HEK293 (cell line): ENCODE data around the gene RAPGEF5.

Experiments
- CTCF ChIA-PET: fragments of 350-600 bp; formaldehyde crosslinking; extraction: SDS; loops from one replicate; lab custom pipeline; 2021; ENCODE audit warnings: antibody characterized with exemption; lab: Yijun Ruan, JAX
- POLR2A ChIA-PET: fragments of 300-600 bp; formaldehyde crosslinking; extraction: SDS; loops from one replicate; lab custom pipeline; 2020; ENCODE audit warnings: antibody characterized with exemption, inconsistent platforms; lab: Yijun Ruan, JAX
- H3K27ac ChIP-seq: fragments of 200-500 bp; sonication (Bioruptor generic); 2 replicates; pipeline ENCODE4 v1.5.1; 2014; ENCODE audit warnings: low read depth, low read length, control low read depth, inconsistent platforms; ENCODE audit errors: extremely low read depth
- H3K36me3 ChIP-seq, 2 experiments: fragments of 200-500 bp in 1 of 2; sonication (Bioruptor generic) in 1 of 2; 1 replicate in 1 of 2; 2 replicates in 1 of 2; pipeline ENCODE4 v1.5.1; 2014 to 2017; ENCODE audit warnings: inconsistent platforms in 2 of 2, low read length in 2 of 2; ENCODE audit not compliant: control insufficient read depth in 2 of 2, insufficient read depth in 1 of 2
- H3K4me1 ChIP-seq: fragments of 200-500 bp; sonication (Bioruptor generic); 2 replicates; pipeline ENCODE4 v1.5.1; 2014; ENCODE audit warnings: mild to moderate bottlenecking, low read length, inconsistent platforms; ENCODE audit not compliant: control insufficient read depth, insufficient read depth
- H3K4me3 ChIP-seq: 2 replicates; pipeline ENCODE4 v1.5.1; 2011; ENCODE audit warnings: low read depth, mild to moderate bottlenecking, control low read depth, low read length, moderate library complexity
- H3K9me3 ChIP-seq: fragments of 200-500 bp; sonication (Bioruptor generic); 2 replicates; pipeline ENCODE4 v1.5.1; 2014; ENCODE audit warnings: low read depth, low read length, inconsistent platforms; ENCODE audit not compliant: control insufficient read depth, insufficient read depth
- KLF16 ChIP-seq: fragments of 450-650 bp; formaldehyde crosslinking; IDR thresholded peaks from 2 replicates; pipeline ENCODE4 v1.5.1; 2017; ENCODE audit warnings: missing biosample characterization, missing genetic modification characterization
- SP3 ChIP-seq: fragments of 450-650 bp; formaldehyde crosslinking; IDR thresholded peaks from 2 replicates; pipeline ENCODE4 v1.5.1; 2016; ENCODE audit warnings: missing biosample characterization, missing genetic modification characterization
- ZEB2 ChIP-seq: fragments of 450-650 bp; formaldehyde crosslinking; IDR thresholded peaks from 2 replicates; pipeline ENCODE4 v1.5.1; 2016; ENCODE audit warnings: missing biosample characterization, missing genetic modification characterization
- ZNF140 ChIP-seq: fragments of 450-650 bp; formaldehyde crosslinking; IDR thresholded peaks from 2 replicates; pipeline ENCODE4 v1.5.1; 2016; ENCODE audit warnings: missing biosample characterization, missing genetic modification characterization
- ZNF175 ChIP-seq: fragments of 450-650 bp; formaldehyde crosslinking; IDR thresholded peaks from 2 replicates; pipeline ENCODE4 v1.5.1; 2016; ENCODE audit warnings: missing biosample characterization, missing genetic modification characterization
- ZNF221 ChIP-seq: fragments of 450-650 bp; formaldehyde crosslinking; IDR thresholded peaks from 2 replicates; pipeline ENCODE4 v1.5.1; 2017; ENCODE audit warnings: missing biosample characterization, missing genetic modification characterization, borderline replicate concordance
- ZNF223 ChIP-seq: fragments of 450-650 bp; formaldehyde crosslinking; IDR thresholded peaks from 2 replicates; pipeline ENCODE4 v1.5.1; 2016; ENCODE audit warnings: missing biosample characterization, missing genetic modification characterization
- ZNF239 ChIP-seq: fragments of 450-650 bp; formaldehyde crosslinking; IDR thresholded peaks from 2 replicates; pipeline ENCODE4 v1.5.1; 2016; ENCODE audit warnings: missing biosample characterization, missing genetic modification characterization
- ZNF266 ChIP-seq: fragments of 450-650 bp; formaldehyde crosslinking; IDR thresholded peaks from 2 replicates; pipeline ENCODE4 v1.5.1; 2016; ENCODE audit warnings: missing biosample characterization, missing genetic modification characterization, low read depth
- ZNF274 ChIP-seq, 2 experiments: fragments of 200-500 bp in 1 of 2; fragments of 450-650 bp in 1 of 2; sonication (Bioruptor generic) in 1 of 2; formaldehyde crosslinking in 1 of 2; IDR thresholded peaks; 2 replicates each; pipeline versions ENCODE4 v1.5.1 to v1.6.1; 2014 to 2016; ENCODE audit warnings: borderline replicate concordance in 1 of 2, inconsistent platforms in 1 of 2, low read length in 1 of 2, missing biosample characterization in 1 of 2, missing genetic modification characterization in 1 of 2
- ZNF366 ChIP-seq: fragments of 450-650 bp; formaldehyde crosslinking; conservative IDR thresholded peaks from 2 replicates; pipeline ENCODE4 v1.5.1; 2016; ENCODE audit warnings: missing biosample characterization, missing genetic modification characterization
- ZNF416 ChIP-seq: fragments of 450-650 bp; formaldehyde crosslinking; IDR thresholded peaks from 2 replicates; pipeline ENCODE4 v1.5.1; 2016; ENCODE audit warnings: missing biosample characterization, missing genetic modification characterization
- ZNF48 ChIP-seq: fragments of 450-650 bp; formaldehyde crosslinking; IDR thresholded peaks from 2 replicates; pipeline ENCODE4 v1.5.1; 2016; ENCODE audit warnings: missing biosample characterization, missing genetic modification characterization
- ZNF529 ChIP-seq: fragments of 450-650 bp; formaldehyde crosslinking; IDR thresholded peaks from 2 replicates; pipeline ENCODE4 v1.5.1; 2017; ENCODE audit warnings: missing genetic modification characterization, missing biosample characterization; ENCODE audit not compliant: insufficient replicate concordance
- ZNF548 ChIP-seq: fragments of 450-650 bp; formaldehyde crosslinking; IDR thresholded peaks from 2 replicates; pipeline ENCODE4 v1.5.1; 2016; ENCODE audit warnings: missing biosample characterization, missing genetic modification characterization
- ZNF596 ChIP-seq: fragments of 450-650 bp; IDR thresholded peaks from 2 replicates; pipeline ENCODE4 v1.5.0; 2018; ENCODE audit warnings: missing biosample characterization, mild to moderate bottlenecking, missing genetic modification characterization, moderate library complexity
- ZNF707 ChIP-seq: fragments of 450-650 bp; formaldehyde crosslinking; IDR thresholded peaks from 2 replicates; pipeline ENCODE4 v1.5.1; 2016; ENCODE audit warnings: missing biosample characterization, missing genetic modification characterization
- ZSCAN4 ChIP-seq: fragments of 450-650 bp; formaldehyde crosslinking; IDR thresholded peaks from 2 replicates; pipeline ENCODE4 v1.5.1; 2017; ENCODE audit warnings: missing biosample characterization, missing genetic modification characterization
- TF ChIP-seq, protein P1 (sequence below): fragments of 450-650 bp; formaldehyde crosslinking; IDR thresholded peaks from 2 replicates; pipeline ENCODE4 v1.5.1; 2016; ENCODE audit warnings: missing biosample characterization, missing genetic modification characterization
- TF ChIP-seq, protein P2 (sequence below): fragments of 450-650 bp; formaldehyde crosslinking; IDR thresholded peaks from 2 replicates; pipeline ENCODE4 v1.5.1; 2017; ENCODE audit warnings: missing biosample characterization, mild to moderate bottlenecking, missing genetic modification characterization, moderate library complexity
- TF ChIP-seq, protein P3 (sequence below): fragments of 450-650 bp; formaldehyde crosslinking; IDR thresholded peaks from 2 replicates; pipeline ENCODE4 v1.5.1; 2016; ENCODE audit warnings: missing biosample characterization, missing genetic modification characterization, borderline replicate concordance
- TF ChIP-seq, protein P4 (sequence below): fragments of 450-650 bp; formaldehyde crosslinking; IDR thresholded peaks from 2 replicates; pipeline ENCODE4 v1.5.1; 2016; ENCODE audit warnings: missing biosample characterization, missing genetic modification characterization

The RAPGEF5 gene

GRCh38 chr7:22075561-22075960 is 281.4 kb downstream of the RAPGEF5 start:
- H3K27ac ChIP-seq = no peak overlapping the region
- H3K4me3 ChIP-seq = no peak overlapping the region
- no peaks in the 10 kb centered on the region for H3K9me3 ChIP-seq
- no peaks in the 10 kb centered on the region for H3K36me3 ChIP-seq
- ChIA-PET POLR2A (no interaction called here), CTCF (interaction anchor here (0.6 kb wide), 1 partner anchor 75 kb away, joined by 3 read pairs; no protein-coding TSS in a partner anchor)
- no peaks in the 10 kb centered on the region for H3K4me1 ChIP-seq
- TF ChIP-seq ZNF366 (tag by site-specific recombination) (no peak), ZNF529 (tag by site-specific recombination) (no peak)
- TF ChIP-seq, all 188 proteins: peak for 0

DNA sequence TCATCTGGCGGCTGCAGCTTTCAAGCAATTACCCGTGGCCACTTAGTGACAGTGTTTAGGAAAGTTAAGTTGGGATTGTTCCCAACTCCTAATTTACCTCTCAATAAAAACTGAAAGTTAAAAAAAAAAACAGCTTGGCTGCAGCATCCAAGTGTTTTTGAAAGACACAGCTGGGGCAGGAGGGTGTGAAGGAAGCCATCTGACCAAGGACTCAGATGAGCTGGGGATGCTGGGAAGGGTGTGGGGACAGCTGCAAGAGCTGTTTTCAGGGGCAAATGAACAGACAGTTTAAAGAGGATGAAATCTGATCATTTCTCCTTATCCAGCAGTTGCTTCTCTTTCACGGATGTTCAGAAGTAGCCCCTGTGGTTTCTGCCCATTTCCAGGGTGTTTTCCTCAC is 282.1 kb downstream of the RAPGEF5 start:
- no peak for TF ChIP-seq KLF16 (tag by site-specific recombination)
- no peak for TF ChIP-seq ZNF416 (tag by site-specific recombination)
- no peak for TF ChIP-seq ZNF175 (tag by site-specific recombination)
- TF ChIP-seq ZNF707 (tag by site-specific recombination) = no peak
- TF ChIP-seq, protein P1, sequence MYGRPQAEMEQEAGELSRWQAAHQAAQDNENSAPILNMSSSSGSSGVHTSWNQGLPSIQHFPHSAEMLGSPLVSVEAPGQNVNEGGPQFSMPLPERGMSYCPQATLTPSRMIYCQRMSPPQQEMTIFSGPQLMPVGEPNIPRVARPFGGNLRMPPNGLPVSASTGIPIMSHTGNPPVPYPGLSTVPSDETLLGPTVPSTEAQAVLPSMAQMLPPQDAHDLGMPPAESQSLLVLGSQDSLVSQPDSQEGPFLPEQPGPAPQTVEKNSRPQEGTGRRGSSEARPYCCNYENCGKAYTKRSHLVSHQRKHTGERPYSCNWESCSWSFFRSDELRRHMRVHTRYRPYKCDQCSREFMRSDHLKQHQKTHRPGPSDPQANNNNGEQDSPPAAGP (tag by site-specific recombination) = no peak
- no peak for TF ChIP-seq ZNF266 (tag by site-specific recombination)
- TF ChIP-seq ZSCAN4 (tag by site-specific recombination) = no peak
- TF ChIP-seq ZNF548 (tag by site-specific recombination) = no peak
- no peak for TF ChIP-seq SP3 (tag by site-specific recombination)
- no peak for TF ChIP-seq ZNF48 (tag by site-specific recombination)
- TF ChIP-seq ZEB2 (tag by site-specific recombination) = no peak
- no peak for TF ChIP-seq ZNF239 (tag by site-specific recombination)
- TF ChIP-seq, protein P2, sequence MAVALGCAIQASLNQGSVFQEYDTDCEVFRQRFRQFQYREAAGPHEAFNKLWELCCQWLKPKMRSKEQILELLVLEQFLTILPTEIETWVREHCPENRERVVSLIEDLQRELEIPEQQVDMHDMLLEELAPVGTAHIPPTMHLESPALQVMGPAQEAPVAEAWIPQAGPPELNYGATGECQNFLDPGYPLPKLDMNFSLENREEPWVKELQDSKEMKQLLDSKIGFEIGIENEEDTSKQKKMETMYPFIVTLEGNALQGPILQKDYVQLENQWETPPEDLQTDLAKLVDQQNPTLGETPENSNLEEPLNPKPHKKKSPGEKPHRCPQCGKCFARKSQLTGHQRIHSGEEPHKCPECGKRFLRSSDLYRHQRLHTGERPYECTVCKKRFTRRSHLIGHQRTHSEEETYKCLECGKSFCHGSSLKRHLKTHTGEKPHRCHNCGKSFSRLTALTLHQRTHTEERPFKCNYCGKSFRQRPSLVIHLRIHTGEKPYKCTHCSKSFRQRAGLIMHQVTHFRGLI = no peak
- TF ChIP-seq ZNF274 (IDR thresholded peaks at IDR 0.05; ENCODE audit: low read length) = no peak
- TF ChIP-seq ZNF274 (tag by site-specific recombination; IDR thresholded peaks at IDR 0.05; ENCODE audit: borderline replicate concordance) = no peak
- no peak for TF ChIP-seq ZNF596
- TF ChIP-seq, protein P3, sequence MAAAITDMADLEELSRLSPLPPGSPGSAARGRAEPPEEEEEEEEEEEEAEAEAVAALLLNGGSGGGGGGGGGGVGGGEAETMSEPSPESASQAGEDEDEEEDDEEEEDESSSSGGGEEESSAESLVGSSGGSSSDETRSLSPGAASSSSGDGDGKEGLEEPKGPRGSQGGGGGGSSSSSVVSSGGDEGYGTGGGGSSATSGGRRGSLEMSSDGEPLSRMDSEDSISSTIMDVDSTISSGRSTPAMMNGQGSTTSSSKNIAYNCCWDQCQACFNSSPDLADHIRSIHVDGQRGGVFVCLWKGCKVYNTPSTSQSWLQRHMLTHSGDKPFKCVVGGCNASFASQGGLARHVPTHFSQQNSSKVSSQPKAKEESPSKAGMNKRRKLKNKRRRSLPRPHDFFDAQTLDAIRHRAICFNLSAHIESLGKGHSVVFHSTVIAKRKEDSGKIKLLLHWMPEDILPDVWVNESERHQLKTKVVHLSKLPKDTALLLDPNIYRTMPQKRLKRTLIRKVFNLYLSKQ (tag by site-specific recombination) = no peak
- no peak for TF ChIP-seq ZNF221 (tag by site-specific recombination)
- no peak for TF ChIP-seq ZNF223 (tag by site-specific recombination)
- TF ChIP-seq, protein P4, sequence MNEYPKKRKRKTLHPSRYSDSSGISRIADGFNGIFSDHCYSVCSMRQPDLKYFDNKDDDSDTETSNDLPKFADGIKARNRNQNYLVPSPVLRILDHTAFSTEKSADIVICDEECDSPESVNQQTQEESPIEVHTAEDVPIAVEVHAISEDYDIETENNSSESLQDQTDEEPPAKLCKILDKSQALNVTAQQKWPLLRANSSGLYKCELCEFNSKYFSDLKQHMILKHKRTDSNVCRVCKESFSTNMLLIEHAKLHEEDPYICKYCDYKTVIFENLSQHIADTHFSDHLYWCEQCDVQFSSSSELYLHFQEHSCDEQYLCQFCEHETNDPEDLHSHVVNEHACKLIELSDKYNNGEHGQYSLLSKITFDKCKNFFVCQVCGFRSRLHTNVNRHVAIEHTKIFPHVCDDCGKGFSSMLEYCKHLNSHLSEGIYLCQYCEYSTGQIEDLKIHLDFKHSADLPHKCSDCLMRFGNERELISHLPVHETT (tag by site-specific recombination) = no peak
- TF ChIP-seq ZNF140 (tag by site-specific recombination) = no peak
- H3K4me1 ChIP-seq = no peaks in the 10 kb centered on the region
- H3K9me3 ChIP-seq = no peaks in the 10 kb centered on the region
- H3K4me3 ChIP-seq = no peak overlapping the region
- H3K36me3 ChIP-seq = no peaks in the 10 kb centered on the region
- CTCF ChIA-PET = interaction anchor here (0.7 to 1.0 kb wide), 2 partner anchors 8 to 78 kb away, joined by 3 read pairs; no protein-coding TSS in a partner anchor
- H3K27ac ChIP-seq = no peak overlapping the region
- POLR2A ChIA-PET = no interaction called here
